Type B pancreatic cell (in vitro differentiated cells): Measurements from ENCODE around the gene MYLIP. TPM values are rescaled to one million over a fixed set of nuclear protein-coding genes. Genes with fewer than 3 reads are reported as not detected.

Experiments used
- DNase-seq: peaks from one replicate; pipeline ENCODE4 v3.0.0; 2021; ENCODE audit warnings: mixed read lengths; ENCODE audit not compliant: unreplicated experiment; ENCODE audit errors: extremely low spot score
- H3K27ac Mint-ChIP-seq: 2 replicates; pipeline ENCODE4 v1.8.0; 2021; ENCODE audit warnings: mild to moderate bottlenecking, mixed read lengths
- H3K27me3 Mint-ChIP-seq: 2 replicates; pipeline ENCODE4 v1.8.0; 2021; ENCODE audit warnings: mixed read lengths
- H3K36me3 Mint-ChIP-seq: 2 replicates; pipeline ENCODE4 v1.8.0; 2021; ENCODE audit warnings: mixed read lengths
- H3K4me1 Mint-ChIP-seq: one replicate; pipeline ENCODE4 v1.8.0; 2021; ENCODE audit warnings: mixed read lengths; ENCODE audit not compliant: unreplicated experiment
- H3K4me3 Mint-ChIP-seq: 2 replicates; pipeline ENCODE4 v1.8.0; 2021; ENCODE audit warnings: mild to moderate bottlenecking, mixed read lengths
- H3K9me3 Mint-ChIP-seq: 2 replicates; pipeline ENCODE4 v1.8.0; 2021; ENCODE audit warnings: mixed read lengths
- CTCF ChIP-seq: fragments of 200-600 bp; sonication (generic); conservative IDR thresholded peaks from 2 replicates; pipeline ENCODE4 v1.5.0; 2021; ENCODE audit warnings: antibody characterized with exemption, mild to moderate bottlenecking
- total RNA-seq: library from RNA; stranded (reverse); gene quantifications from 2 replicates; pipeline ENCODE4 v1.2.1, GENCODE V29; 2021; ENCODE audit warnings: low replicate concordance

The MYLIP gene
- total RNA-seq, 1 donor from 2014 or later: 54.9 TPM

- no peak overlapping the region for H3K4me3 Mint-ChIP-seq
- no peaks in the 10 kb centered on the region for H3K9me3 Mint-ChIP-seq
- TF ChIP-seq CTCF: no peak
- H3K27me3 Mint-ChIP-seq: no peaks in the 10 kb centered on the region
- no peak overlapping the region for H3K27ac Mint-ChIP-seq
- H3K4me1 Mint-ChIP-seq: no peaks in the 10 kb centered on the region
- DNase-seq: no peak
- H3K36me3 Mint-ChIP-seq: no peaks in the 10 kb centered on the region
Measured at GRCh38 chr6:16090920-16091319, 38.0 kb upstream of the MYLIP start.

GRCh38 chr6:16092140-16092539 lies 36.7 kb upstream of the MYLIP start:
- TF ChIP-seq CTCF: no peak

GRCh38 chr6:16092990-16093389 lies 35.9 kb upstream of the MYLIP start:
- Mint-ChIP-seq H3K4me3 (no peak overlapping the region), H3K27ac (no peak overlapping the region), H3K9me3 (no peaks in the 10 kb centered on the region), H3K36me3 (no peaks in the 10 kb centered on the region), H3K27me3 (no peaks in the 10 kb centered on the region), H3K4me1 (no peaks in the 10 kb centered on the region)
- no peak for TF ChIP-seq CTCF
- no peak for DNase-seq

More at GRCh38 chr6:16092140-16092539, 36.7 kb upstream of the MYLIP start:
- DNase-seq: no peak
- H3K4me1 Mint-ChIP-seq: no peaks in the 10 kb centered on the region
- no peaks in the 10 kb centered on the region for H3K27me3 Mint-ChIP-seq
- no peaks in the 10 kb centered on the region for H3K9me3 Mint-ChIP-seq
- H3K27ac Mint-ChIP-seq: no peak overlapping the region
- no peak overlapping the region for H3K4me3 Mint-ChIP-seq
- no peaks in the 10 kb centered on the region for H3K36me3 Mint-ChIP-seq

GRCh38 chr6:16095180-16095579 lies 33.7 kb upstream of the MYLIP start:
- no peak overlapping the region for H3K27ac Mint-ChIP-seq
- H3K4me3 Mint-ChIP-seq: no peak overlapping the region
- no peaks in the 10 kb centered on the region for H3K36me3 Mint-ChIP-seq
- H3K27me3 Mint-ChIP-seq: peaks cover 3% of the 10 kb centered on the region
- no peak for DNase-seq
- no peaks in the 10 kb centered on the region for H3K4me1 Mint-ChIP-seq
- no peak for TF ChIP-seq CTCF
- peaks cover 3% of the 10 kb centered on the region for H3K9me3 Mint-ChIP-seq

GRCh38 chr6:16097382-16098171 lies 31.3 kb upstream of the MYLIP start:
- Mint-ChIP-seq H3K27me3 (peaks cover 14% of the 10 kb centered on the region), H3K36me3 (no peaks in the 10 kb centered on the region), H3K4me3 (no peak overlapping the region), H3K4me1 (peaks cover 5% of the 10 kb centered on the region), H3K27ac (no peak overlapping the region), H3K9me3 (peaks cover 11% of the 10 kb centered on the region)
- DNase-seq: no peak
- no peak for TF ChIP-seq CTCF
